PFSK-1 (cell line): ENCODE measurements around the gene SLC22A23.

Source experiments
- POLR2AphosphoS5 ChIP-seq: IDR thresholded peaks from 2 replicates; pipeline ENCODE4 v1.6.1; 2012; ENCODE audit warnings: low read depth, mild to moderate bottlenecking, control low read depth, low read length, moderate library complexity
- TAF1 ChIP-seq: IDR thresholded peaks from 2 replicates; pipeline ENCODE4 v1.6.1; 2012; ENCODE audit warnings: low read length, control low read depth, borderline replicate concordance; ENCODE audit not compliant: insufficient read depth
- TF ChIP-seq, protein P1 (sequence below), 2 experiments: IDR thresholded peaks; 2 replicates each; pipeline versions ENCODE4 v1.6.1 to v1.8.0; 2011 to 2012; ENCODE audit warnings: low read depth in 2 of 2, low read length in 2 of 2, control low read depth in 1 of 2, inconsistent platforms in 1 of 2, mild to moderate bottlenecking in 1 of 2, moderate library complexity in 1 of 2; ENCODE audit not compliant: insufficient read depth in 1 of 2

DNA sequence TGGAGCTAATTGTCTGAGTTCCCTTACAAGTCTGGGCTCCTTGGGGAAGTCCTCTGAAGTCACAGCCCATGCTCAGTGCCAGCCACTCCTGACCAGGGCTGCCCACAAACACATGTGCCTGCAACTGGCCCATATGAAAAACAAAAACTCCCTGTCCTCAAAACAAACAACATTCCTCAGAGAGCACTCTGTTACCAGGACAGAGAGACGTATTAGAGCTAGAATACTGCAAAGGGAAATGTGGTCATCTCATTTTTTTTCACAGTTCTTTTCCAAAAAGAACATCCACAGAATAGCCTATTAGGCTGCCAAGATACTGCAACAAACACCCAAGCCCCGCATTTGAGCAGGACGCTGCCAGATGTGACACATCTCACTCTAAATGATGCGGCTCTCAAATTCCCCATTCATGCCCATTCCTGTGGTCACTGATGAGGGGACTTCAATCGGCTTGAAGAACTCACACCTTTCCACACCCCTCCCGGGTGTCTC lies 71.1 kb downstream of the SLC22A23 start:
- TF ChIP-seq, protein P1, sequence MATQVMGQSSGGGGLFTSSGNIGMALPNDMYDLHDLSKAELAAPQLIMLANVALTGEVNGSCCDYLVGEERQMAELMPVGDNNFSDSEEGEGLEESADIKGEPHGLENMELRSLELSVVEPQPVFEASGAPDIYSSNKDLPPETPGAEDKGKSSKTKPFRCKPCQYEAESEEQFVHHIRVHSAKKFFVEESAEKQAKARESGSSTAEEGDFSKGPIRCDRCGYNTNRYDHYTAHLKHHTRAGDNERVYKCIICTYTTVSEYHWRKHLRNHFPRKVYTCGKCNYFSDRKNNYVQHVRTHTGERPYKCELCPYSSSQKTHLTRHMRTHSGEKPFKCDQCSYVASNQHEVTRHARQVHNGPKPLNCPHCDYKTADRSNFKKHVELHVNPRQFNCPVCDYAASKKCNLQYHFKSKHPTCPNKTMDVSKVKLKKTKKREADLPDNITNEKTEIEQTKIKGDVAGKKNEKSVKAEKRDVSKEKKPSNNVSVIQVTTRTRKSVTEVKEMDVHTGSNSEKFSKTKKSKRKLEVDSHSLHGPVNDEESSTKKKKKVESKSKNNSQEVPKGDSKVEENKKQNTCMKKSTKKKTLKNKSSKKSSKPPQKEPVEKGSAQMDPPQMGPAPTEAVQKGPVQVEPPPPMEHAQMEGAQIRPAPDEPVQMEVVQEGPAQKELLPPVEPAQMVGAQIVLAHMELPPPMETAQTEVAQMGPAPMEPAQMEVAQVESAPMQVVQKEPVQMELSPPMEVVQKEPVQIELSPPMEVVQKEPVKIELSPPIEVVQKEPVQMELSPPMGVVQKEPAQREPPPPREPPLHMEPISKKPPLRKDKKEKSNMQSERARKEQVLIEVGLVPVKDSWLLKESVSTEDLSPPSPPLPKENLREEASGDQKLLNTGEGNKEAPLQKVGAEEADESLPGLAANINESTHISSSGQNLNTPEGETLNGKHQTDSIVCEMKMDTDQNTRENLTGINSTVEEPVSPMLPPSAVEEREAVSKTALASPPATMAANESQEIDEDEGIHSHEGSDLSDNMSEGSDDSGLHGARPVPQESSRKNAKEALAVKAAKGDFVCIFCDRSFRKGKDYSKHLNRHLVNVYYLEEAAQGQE (IDR thresholded peaks at IDR 0.05; ENCODE audit: insufficient read depth in 1 of 2, low read depth in 2 of 2, low read length in 2 of 2) = no peak
- TF ChIP-seq POLR2AphosphoS5 = no peak
- no peak for TF ChIP-seq TAF1
